ENCODE results near the gene SPDYE4.

The SPDYE4 gene

DNA sequence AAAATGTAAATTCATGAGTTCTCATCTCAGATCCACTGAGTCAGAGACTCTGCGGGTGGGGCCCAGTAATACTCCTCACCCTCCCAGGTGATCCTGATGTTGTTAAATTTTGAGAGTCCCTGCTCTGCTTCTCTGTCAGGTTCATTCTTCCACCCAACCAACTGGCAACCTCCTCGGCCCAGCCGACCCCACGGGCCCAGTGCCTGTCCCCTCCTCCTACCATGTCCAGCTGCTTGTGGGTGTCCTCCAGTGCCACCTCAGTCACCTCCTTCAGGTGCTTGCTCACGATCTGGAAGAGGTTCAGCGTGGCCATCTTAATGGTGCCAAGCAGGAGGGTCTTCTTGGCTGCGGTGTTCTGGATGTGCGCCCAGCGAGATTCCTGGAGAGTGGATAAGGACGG, 23.5 kb downstream of the SPDYE4 start:
- H2BK15ac ChIP-seq (replicated peaks; ENCODE audit: low read depth) = no peak overlapping the region
- no CpG with 5 or more reads among the region's 10 CpGs for WGBS (ENCODE audit: extremely low coverage, insufficient coverage, low lambda C conversion rate)
- H3K27ac ChIP-seq (ENCODE audit: low read depth, low read length) = no peak overlapping the region
- no peak overlapping the region for H3K23ac ChIP-seq (ENCODE audit: low read length)
- H3K4me1 ChIP-seq (ENCODE audit: control insufficient read depth, low read depth, low read length) = no peaks in the 10 kb centered on the region
- no peaks in the 10 kb centered on the region for H3K79me1 ChIP-seq (ENCODE audit: low read length)
- H3K56ac ChIP-seq (ENCODE audit: low read length) = no peak overlapping the region
- H4K5ac ChIP-seq (ENCODE audit: low read length) = no peak overlapping the region
- DNase-seq = no peak
- H3K36me3 ChIP-seq (ENCODE audit: control insufficient read depth, insufficient read depth, low read length) = no peaks in the 10 kb centered on the region
- H3K79me2 ChIP-seq (ENCODE audit: control insufficient read depth, insufficient read depth, low read length) = no peaks in the 10 kb centered on the region
- no peaks in the 10 kb centered on the region for H3K27me3 ChIP-seq (ENCODE audit: insufficient read depth, low read length, poor library complexity)
- no peak overlapping the region for H3K9ac ChIP-seq (ENCODE audit: low read length)
- H4K8ac ChIP-seq (ENCODE audit: low read depth, low read length) = no peak overlapping the region
- no peak overlapping the region for H2BK120ac ChIP-seq (ENCODE audit: low read depth, low read length)
- no peak overlapping the region for H3K4ac ChIP-seq (ENCODE audit: low read depth, low read length)
- no peak overlapping the region for H2BK5ac ChIP-seq (ENCODE audit: low read length)
- no peak overlapping the region for H2AK5ac ChIP-seq (ENCODE audit: low read length)
- no peak overlapping the region for H3K18ac ChIP-seq (ENCODE audit: low read length)
- H3K4me2 ChIP-seq (ENCODE audit: low read length) = no peak overlapping the region
- H3K4me3 ChIP-seq (ENCODE audit: low read length) = no peak overlapping the region

DNA sequence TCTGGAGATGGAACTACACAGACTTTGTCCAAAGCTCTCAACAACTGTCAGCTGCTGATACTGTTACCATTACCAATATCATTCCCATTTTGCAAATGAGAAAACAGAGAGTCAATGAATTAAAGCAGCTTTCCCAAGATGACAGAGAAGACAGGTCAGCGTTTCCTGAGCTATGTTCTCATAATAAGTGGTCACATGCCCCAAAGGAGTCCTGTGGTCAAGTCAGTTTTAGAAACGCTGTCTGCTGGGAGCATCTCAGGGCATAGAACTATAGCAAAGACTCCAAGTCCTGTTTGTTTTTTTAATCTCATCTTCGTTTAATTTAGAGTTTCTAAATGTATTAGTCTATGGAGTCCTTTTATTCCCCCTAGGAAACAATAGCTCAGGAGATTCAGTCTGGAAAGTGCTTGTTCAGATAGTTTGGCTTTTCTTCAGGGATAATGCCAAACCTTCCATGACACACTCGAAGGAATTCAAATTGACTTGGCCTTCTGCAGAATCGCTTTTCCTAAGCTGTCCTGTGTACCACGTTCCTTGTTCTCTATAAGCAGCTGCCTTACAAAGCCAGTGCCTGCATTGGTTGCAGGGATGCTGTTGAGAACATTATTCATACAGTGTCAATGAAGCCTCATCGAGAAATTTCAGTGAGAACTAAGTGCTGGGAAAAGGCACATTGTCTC, 25.8 kb downstream of the SPDYE4 start:
- Histone ChIP-seq H2BK120ac (ENCODE audit: low read depth, low read length) (no peak overlapping the region), H3K79me1 (ENCODE audit: low read length) (no peaks in the 10 kb centered on the region), H2BK5ac (ENCODE audit: low read length) (no peak overlapping the region), H4K8ac (ENCODE audit: low read depth, low read length) (no peak overlapping the region), H3K23ac (ENCODE audit: low read length) (no peak overlapping the region), H3K4ac (ENCODE audit: low read depth, low read length) (no peak overlapping the region), H3K36me3 (ENCODE audit: control insufficient read depth, insufficient read depth, low read length) (no peaks in the 10 kb centered on the region), H3K56ac (ENCODE audit: low read length) (no peak overlapping the region), H3K27me3 (ENCODE audit: insufficient read depth, low read length, poor library complexity) (no peaks in the 10 kb centered on the region), H2AK5ac (ENCODE audit: low read length) (no peak overlapping the region), H3K4me1 (ENCODE audit: control insufficient read depth, low read depth, low read length) (no peaks in the 10 kb centered on the region), H3K79me2 (ENCODE audit: control insufficient read depth, insufficient read depth, low read length) (no peaks in the 10 kb centered on the region), H3K4me2 (ENCODE audit: low read length) (no peak overlapping the region), H3K9ac (ENCODE audit: low read length) (no peak overlapping the region), H4K5ac (ENCODE audit: low read length) (no peak overlapping the region), H2BK15ac (replicated peaks; ENCODE audit: low read depth) (no peak overlapping the region), H3K4me3 (ENCODE audit: low read length) (no peak overlapping the region), H3K27ac (ENCODE audit: low read depth, low read length) (no peak overlapping the region), H3K18ac (ENCODE audit: low read length) (no peak overlapping the region)
- WGBS (ENCODE audit: extremely low coverage, insufficient coverage, low lambda C conversion rate) = no CpG with 5 or more reads among the region's 7 CpGs
- no peak for DNase-seq

DNA sequence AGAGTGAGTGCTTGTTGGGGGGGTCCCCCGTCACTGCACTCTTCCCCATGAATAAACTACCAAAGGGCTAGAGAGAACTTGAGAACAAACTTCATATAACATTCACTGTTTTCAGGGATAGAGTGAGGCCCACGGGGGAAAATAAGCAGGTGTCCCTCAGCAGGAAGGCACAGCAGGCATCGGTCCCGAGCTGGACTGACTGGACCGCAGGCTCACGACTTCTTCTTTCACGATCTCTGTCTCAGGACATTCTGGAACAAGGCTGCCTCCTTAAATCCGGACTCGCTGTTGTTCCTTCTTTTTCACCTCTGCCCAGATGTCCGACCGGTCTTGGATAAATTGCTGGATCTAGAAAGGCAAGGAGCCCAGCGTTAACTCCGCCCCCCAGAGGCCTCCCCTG, 28.5 kb downstream of the SPDYE4 start:
- Histone ChIP-seq H3K36me3 (ENCODE audit: control insufficient read depth, insufficient read depth, low read length) (no peaks in the 10 kb centered on the region), H3K23ac (ENCODE audit: low read length) (no peak overlapping the region), H3K4me2 (ENCODE audit: low read length) (no peak overlapping the region), H2AK5ac (ENCODE audit: low read length) (no peak overlapping the region), H3K4ac (ENCODE audit: low read depth, low read length) (no peak overlapping the region), H3K9ac (ENCODE audit: low read length) (no peak overlapping the region), H3K4me1 (ENCODE audit: control insufficient read depth, low read depth, low read length) (no peaks in the 10 kb centered on the region), H3K27ac (ENCODE audit: low read depth, low read length) (no peak overlapping the region), H2BK15ac (replicated peaks; ENCODE audit: low read depth) (no peak overlapping the region), H3K79me1 (ENCODE audit: low read length) (no peaks in the 10 kb centered on the region), H3K56ac (ENCODE audit: low read length) (no peak overlapping the region), H3K4me3 (ENCODE audit: low read length) (no peak overlapping the region), H2BK5ac (ENCODE audit: low read length) (no peak overlapping the region), H3K79me2 (ENCODE audit: control insufficient read depth, insufficient read depth, low read length) (no peaks in the 10 kb centered on the region), H4K5ac (ENCODE audit: low read length) (no peak overlapping the region), H3K18ac (ENCODE audit: low read length) (no peak overlapping the region), H3K27me3 (ENCODE audit: insufficient read depth, low read length, poor library complexity) (no peaks in the 10 kb centered on the region), H4K8ac (ENCODE audit: low read depth, low read length) (no peak overlapping the region), H2BK120ac (ENCODE audit: low read depth, low read length) (no peak overlapping the region)
- WGBS (ENCODE audit: extremely low coverage, insufficient coverage, low lambda C conversion rate) = no CpG with 5 or more reads among the region's 13 CpGs
- DNase-seq = no peak

DNA sequence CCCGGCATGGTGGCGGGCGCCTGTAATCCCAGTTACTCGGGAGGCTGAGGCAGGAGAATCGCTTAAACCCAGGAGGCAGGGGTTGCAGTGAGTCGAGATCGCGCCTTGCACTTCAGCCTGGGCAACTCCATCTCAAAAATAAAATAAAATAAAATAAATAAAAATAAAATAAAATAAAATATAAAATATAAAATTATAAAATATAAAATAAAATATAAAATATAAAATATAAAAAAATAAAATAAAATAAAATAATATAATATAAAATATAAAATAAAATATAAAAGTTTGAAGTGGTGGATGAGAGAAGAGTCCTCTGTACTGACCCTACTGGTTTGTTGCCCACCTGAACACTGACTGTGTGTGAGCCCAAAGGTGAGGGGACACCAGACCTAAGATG, 28.9 kb downstream of the SPDYE4 start:
- Histone ChIP-seq H2BK120ac (ENCODE audit: low read depth, low read length) (no peak overlapping the region), H3K79me1 (ENCODE audit: low read length) (no peaks in the 10 kb centered on the region), H3K4me1 (ENCODE audit: control insufficient read depth, low read depth, low read length) (no peaks in the 10 kb centered on the region), H3K27ac (ENCODE audit: low read depth, low read length) (no peak overlapping the region), H2AK5ac (ENCODE audit: low read length) (no peak overlapping the region), H4K8ac (ENCODE audit: low read depth, low read length) (no peak overlapping the region), H4K5ac (ENCODE audit: low read length) (no peak overlapping the region), H2BK5ac (ENCODE audit: low read length) (no peak overlapping the region), H3K27me3 (ENCODE audit: insufficient read depth, low read length, poor library complexity) (no peaks in the 10 kb centered on the region), H3K4me2 (ENCODE audit: low read length) (no peak overlapping the region), H3K4me3 (ENCODE audit: low read length) (no peak overlapping the region), H3K18ac (ENCODE audit: low read length) (no peak overlapping the region), H3K4ac (ENCODE audit: low read depth, low read length) (no peak overlapping the region), H3K9ac (ENCODE audit: low read length) (no peak overlapping the region), H3K56ac (ENCODE audit: low read length) (no peak overlapping the region), H3K36me3 (ENCODE audit: control insufficient read depth, insufficient read depth, low read length) (no peaks in the 10 kb centered on the region), H2BK15ac (replicated peaks; ENCODE audit: low read depth) (no peak overlapping the region), H3K23ac (ENCODE audit: low read length) (no peak overlapping the region), H3K79me2 (ENCODE audit: control insufficient read depth, insufficient read depth, low read length) (no peaks in the 10 kb centered on the region)
- WGBS (ENCODE audit: extremely low coverage, insufficient coverage, low lambda C conversion rate) = no CpG with 5 or more reads among the region's 8 CpGs
- no peak for DNase-seq

DNA sequence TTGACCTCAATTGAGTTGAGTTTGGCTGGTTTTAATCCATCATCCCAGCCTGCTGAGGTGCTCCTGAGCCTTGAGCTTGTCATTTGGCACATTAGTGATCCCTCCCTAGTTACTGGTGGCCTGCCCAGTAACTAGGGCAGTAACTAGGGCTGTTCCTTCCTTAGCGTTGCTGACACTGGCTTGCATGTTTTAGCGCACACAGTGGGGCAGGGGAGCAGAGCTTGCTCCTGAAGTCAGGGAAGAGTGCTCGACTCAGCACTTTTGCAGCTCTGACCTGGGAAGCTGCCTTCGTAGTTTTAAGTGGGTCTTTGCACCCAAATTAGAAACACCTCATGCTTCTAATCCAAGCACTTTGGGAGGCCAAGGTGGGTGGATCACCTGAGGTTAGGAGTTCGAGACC, 29.4 kb downstream of the SPDYE4 start:
- no peak overlapping the region for H3K18ac ChIP-seq (ENCODE audit: low read length)
- H3K79me2 ChIP-seq (ENCODE audit: control insufficient read depth, insufficient read depth, low read length) = no peaks in the 10 kb centered on the region
- H2BK5ac ChIP-seq (ENCODE audit: low read length) = no peak overlapping the region
- H3K23ac ChIP-seq (ENCODE audit: low read length) = no peak overlapping the region
- no peak overlapping the region for H2BK120ac ChIP-seq (ENCODE audit: low read depth, low read length)
- H3K4me1 ChIP-seq (ENCODE audit: control insufficient read depth, low read depth, low read length) = no peaks in the 10 kb centered on the region
- DNase-seq = peak; percentile 55
- H2AK5ac ChIP-seq (ENCODE audit: low read length) = no peak overlapping the region
- H3K27me3 ChIP-seq (ENCODE audit: insufficient read depth, low read length, poor library complexity) = no peaks in the 10 kb centered on the region
- H3K56ac ChIP-seq (ENCODE audit: low read length) = no peak overlapping the region
- no peak overlapping the region for H4K8ac ChIP-seq (ENCODE audit: low read depth, low read length)
- H3K36me3 ChIP-seq (ENCODE audit: control insufficient read depth, insufficient read depth, low read length) = no peaks in the 10 kb centered on the region
- no peak overlapping the region for H2BK15ac ChIP-seq (replicated peaks; ENCODE audit: low read depth)
- H3K27ac ChIP-seq (ENCODE audit: low read depth, low read length) = no peak overlapping the region
- H3K79me1 ChIP-seq (ENCODE audit: low read length) = no peaks in the 10 kb centered on the region
- no peak overlapping the region for H3K4me2 ChIP-seq (ENCODE audit: low read length)
- H3K4ac ChIP-seq (ENCODE audit: low read depth, low read length) = no peak overlapping the region
- H3K4me3 ChIP-seq (ENCODE audit: low read length) = no peak overlapping the region
- H3K9ac ChIP-seq (ENCODE audit: low read length) = no peak overlapping the region
- H4K5ac ChIP-seq (ENCODE audit: low read length) = no peak overlapping the region
- WGBS (ENCODE audit: extremely low coverage, insufficient coverage, low lambda C conversion rate) = no CpG with 5 or more reads among the region's 5 CpGs

DNA sequence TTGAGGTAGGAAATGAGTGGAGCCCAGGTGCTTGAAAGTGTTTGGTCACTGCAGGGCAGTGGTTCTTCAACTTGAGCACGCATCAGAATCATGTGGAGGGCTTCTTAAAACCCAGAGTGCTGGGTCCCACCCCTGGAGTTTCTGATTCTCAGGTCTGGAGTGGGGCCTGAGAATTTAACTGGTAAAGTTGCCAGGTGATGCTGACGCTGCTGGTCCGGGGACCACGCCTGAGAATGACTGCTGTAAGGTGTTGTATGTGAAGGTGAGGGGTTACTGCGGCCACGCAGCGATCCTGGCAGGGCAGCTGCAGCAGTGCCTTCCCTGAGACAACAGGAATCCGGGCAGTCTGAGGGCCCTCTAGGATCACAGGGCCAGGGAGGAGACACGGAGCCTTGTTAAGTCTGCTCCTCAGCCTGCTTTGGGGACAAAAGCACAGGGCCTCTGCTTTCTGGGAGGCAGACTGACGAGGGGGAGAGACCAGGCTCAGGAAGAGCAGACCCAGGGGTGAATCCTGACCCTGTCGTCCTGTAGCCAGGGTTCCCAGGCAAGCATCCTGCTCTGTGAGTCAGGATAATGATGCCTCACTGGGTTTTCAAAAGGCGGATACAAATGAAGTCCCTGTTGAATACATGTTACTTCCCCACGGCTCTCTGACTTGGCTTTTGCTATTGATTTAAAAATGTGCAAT, 30.0 kb downstream of the SPDYE4 start:
- no peak for DNase-seq
- no peak overlapping the region for H3K4me3 ChIP-seq (ENCODE audit: low read length)
- no peak overlapping the region for H3K27ac ChIP-seq (ENCODE audit: low read depth, low read length)
- no peaks in the 10 kb centered on the region for H3K79me1 ChIP-seq (ENCODE audit: low read length)
- no peaks in the 10 kb centered on the region for H3K36me3 ChIP-seq (ENCODE audit: control insufficient read depth, insufficient read depth, low read length)
- no CpG with 5 or more reads among the region's 13 CpGs for WGBS (ENCODE audit: extremely low coverage, insufficient coverage, low lambda C conversion rate)
- H2BK120ac ChIP-seq (ENCODE audit: low read depth, low read length) = no peak overlapping the region
- no peak overlapping the region for H2BK5ac ChIP-seq (ENCODE audit: low read length)
- H3K4me1 ChIP-seq (ENCODE audit: control insufficient read depth, low read depth, low read length) = no peaks in the 10 kb centered on the region
- no peak overlapping the region for H4K5ac ChIP-seq (ENCODE audit: low read length)
- no peak overlapping the region for H3K4ac ChIP-seq (ENCODE audit: low read depth, low read length)
- no peaks in the 10 kb centered on the region for H3K79me2 ChIP-seq (ENCODE audit: control insufficient read depth, insufficient read depth, low read length)
- H3K56ac ChIP-seq (ENCODE audit: low read length) = no peak overlapping the region
- H3K27me3 ChIP-seq (ENCODE audit: insufficient read depth, low read length, poor library complexity) = no peaks in the 10 kb centered on the region
- H4K8ac ChIP-seq (ENCODE audit: low read depth, low read length) = no peak overlapping the region
- H3K9ac ChIP-seq (ENCODE audit: low read length) = no peak overlapping the region
- H3K4me2 ChIP-seq (ENCODE audit: low read length) = no peak overlapping the region
- no peak overlapping the region for H3K23ac ChIP-seq (ENCODE audit: low read length)
- H3K18ac ChIP-seq (ENCODE audit: low read length) = no peak overlapping the region
- no peak overlapping the region for H2BK15ac ChIP-seq (replicated peaks; ENCODE audit: low read depth)
- H2AK5ac ChIP-seq (ENCODE audit: low read length) = no peak overlapping the region
